ENCODE measurements around the gene SSH2.
"Not testable (repeated sequence)": the region's sequence is repeated elsewhere in the genome, so short reads cannot be mapped to it uniquely, and the experiment has no call there.

The SSH2 gene

GRCh38 chr17:29945281-29945680 is 15.3 kb upstream of the SSH2 start:
- no peak for TF ChIP-seq CTCF (conservative IDR thresholded peaks at IDR 0.05; ENCODE audit: low read depth, low read length)
- DNase-seq (ENCODE audit: low read depth), result no peak
- H3K4me3 ChIP-seq (ENCODE audit: low read depth, low read length), result no peak overlapping the region

- no peak within 1 kb of the TSS for H3K4me3 ChIP-seq (ENCODE audit: low read depth, low read length)
- TF ChIP-seq CTCF (conservative IDR thresholded peaks at IDR 0.05; ENCODE audit: low read depth, low read length), result no peak
- DNase-seq (ENCODE audit: low read depth), result no peak
Observed at GRCh38 chr17:29941334-29941733, 11.3 kb upstream of the SSH2 start, which contains the start of gene EFCAB5. TSS of gene EFCAB5 (plus strand) at chr17:29941634. CDS start at chr17:29941797, 163 bp downstream.

GRCh38 chr17:29936724-29937123 is 6.7 kb upstream of the SSH2 start:
- no peak overlapping the region for H3K4me3 ChIP-seq (ENCODE audit: low read depth, low read length)
- TF ChIP-seq CTCF (conservative IDR thresholded peaks at IDR 0.05; ENCODE audit: low read depth, low read length), result no peak

GRCh38 chr17:29935909-29936308 is 5.9 kb upstream of the SSH2 start:
- DNase-seq (ENCODE audit: low read depth), result not testable (repeated sequence)

More at GRCh38 chr17:29936724-29937123, 6.7 kb upstream of the SSH2 start:
- DNase-seq (ENCODE audit: low read depth), result no peak

GRCh38 chr17:29933379-29933778 is 3.4 kb upstream of the SSH2 start:
- H3K4me3 ChIP-seq (ENCODE audit: low read depth, low read length), result no peak overlapping the region
- DNase-seq (ENCODE audit: low read depth), result peak; percentile 67
- peak; percentile 63 for TF ChIP-seq CTCF (conservative IDR thresholded peaks at IDR 0.05; ENCODE audit: low read depth, low read length)

More at GRCh38 chr17:29935909-29936308, 5.9 kb upstream of the SSH2 start:
- H3K4me3 ChIP-seq (ENCODE audit: low read depth, low read length), result not testable (repeated sequence)

- peak overlapping the region; percentile 14 for H3K4me3 ChIP-seq (ENCODE audit: low read depth, low read length)
- DNase-seq (ENCODE audit: low read depth), result peak; percentile 87
- TF ChIP-seq CTCF (conservative IDR thresholded peaks at IDR 0.05; ENCODE audit: low read depth, low read length), result peak; percentile 97
Observed at GRCh38 chr17:29931231-29931932, 1.4 kb upstream of the SSH2 start.

- TF ChIP-seq CTCF (conservative IDR thresholded peaks at IDR 0.05; ENCODE audit: low read depth, low read length), result no peak
- DNase-seq (ENCODE audit: low read depth), result peak; percentile 69
- peak overlapping the region; percentile 98 for H3K4me3 ChIP-seq (ENCODE audit: low read depth, low read length)
Observed at GRCh38 chr17:29930409-29931010, 482 bp upstream of the SSH2 start.

All from choroid plexus epithelial cell (primary cell).